Muscle layer of colon (tissue), 2 donors: ENCODE data around the gene LAMB1.
"Not testable (repeated sequence)": the region's sequence is repeated elsewhere in the genome, so short reads cannot be mapped to it uniquely, and the experiment has no call there.

Experiments
- H3K27ac ChIP-seq: one replicate; pipeline ENCODE4 v1.7.0; 2013; ENCODE audit warnings: low read depth, mild to moderate bottlenecking, low read length, moderate library complexity
- H3K27me3 ChIP-seq, 2 donors: one replicate each; pipeline ENCODE4 v1.7.0; 2013; ENCODE audit warnings: low read length in 2 of 2, mild to moderate bottlenecking in 2 of 2; ENCODE audit not compliant: insufficient read depth in 2 of 2, control insufficient read depth in 1 of 2
- H3K36me3 ChIP-seq: one replicate; pipeline ENCODE4 v1.7.0; 2013; ENCODE audit warnings: mild to moderate bottlenecking, low read length; ENCODE audit not compliant: insufficient read depth
- H3K4me1 ChIP-seq: one replicate; pipeline ENCODE4 v1.7.0; 2013; ENCODE audit warnings: mild to moderate bottlenecking, low read length; ENCODE audit not compliant: insufficient read depth
- H3K4me3 ChIP-seq, 2 donors: one replicate each; pipeline ENCODE4 v1.7.0; 2013; ENCODE audit warnings: low read length in 2 of 2, low read depth in 1 of 2, mild to moderate bottlenecking in 1 of 2, moderate library complexity in 1 of 2
- H3K9ac ChIP-seq: one replicate; pipeline ENCODE4 v1.7.0; 2013; ENCODE audit warnings: low read length
- H3K9me3 ChIP-seq: one replicate; pipeline ENCODE4 v1.7.0; 2013; ENCODE audit warnings: mild to moderate bottlenecking, low read length
- donor health status: abdominal sarcoma.
- donor health status: Adenocarcinoma of cecum.

The LAMB1 gene

GRCh38 chr7:107922886-107923285, 80.1 kb downstream of the LAMB1 start:
- peaks cover 41% of the 10 kb centered on the region for H3K36me3 ChIP-seq
- no peaks in the 10 kb centered on the region for H3K27me3 ChIP-seq
- H3K27ac ChIP-seq: no peak overlapping the region
- H3K9ac ChIP-seq: no peak overlapping the region
- peaks cover 54% of the 10 kb centered on the region for H3K4me1 ChIP-seq
- no peaks in the 10 kb centered on the region for H3K9me3 ChIP-seq
- H3K4me3 ChIP-seq: no peak overlapping the region

GRCh38 chr7:107921826-107922225, 81.1 kb downstream of the LAMB1 start:
- H3K27me3 ChIP-seq, H3K9me3 ChIP-seq, H3K4me3 ChIP-seq, H3K9ac ChIP-seq, H3K27ac ChIP-seq: not testable (repeated sequence)
- Histone ChIP-seq H3K36me3 (peaks cover 46% of the 10 kb centered on the region), H3K4me1 (peaks cover 54% of the 10 kb centered on the region)

- no peak overlapping the region for H3K4me3 ChIP-seq
- H3K9ac ChIP-seq: no peak overlapping the region
- peak overlapping the region; percentile 27 for H3K27ac ChIP-seq
- peaks cover 40% of the 10 kb centered on the region for H3K36me3 ChIP-seq
- H3K4me1 ChIP-seq: peaks cover 51% of the 10 kb centered on the region
- no peaks in the 10 kb centered on the region for H3K27me3 ChIP-seq
- no peaks in the 10 kb centered on the region for H3K9me3 ChIP-seq
Measured at GRCh38 chr7:107920048-107920772, 82.8 kb downstream of the LAMB1 start.

- no peak overlapping the region for H3K4me3 ChIP-seq
- H3K36me3 ChIP-seq: peaks cover 40% of the 10 kb centered on the region
- H3K9me3 ChIP-seq: no peaks in the 10 kb centered on the region
Measured at GRCh38 chr7:107918948-107919347, 84.0 kb downstream of the LAMB1 start.

GRCh38 chr7:107917763-107918651, 85.0 kb downstream of the LAMB1 start:
- peaks cover 40% of the 10 kb centered on the region for H3K36me3 ChIP-seq

More at GRCh38 chr7:107918948-107919347, 84.0 kb downstream of the LAMB1 start:
- H3K27me3 ChIP-seq: no peaks in the 10 kb centered on the region
- H3K27ac ChIP-seq: no peak overlapping the region
- peaks cover 40% of the 10 kb centered on the region for H3K4me1 ChIP-seq
- H3K9ac ChIP-seq: no peak overlapping the region

GRCh38 chr7:107915541-107915940, 87.4 kb downstream of the LAMB1 start:
- Histone ChIP-seq H3K9ac (no peak overlapping the region), H3K4me1 (peaks cover 18% of the 10 kb centered on the region), H3K27me3 (no peaks in the 10 kb centered on the region), H3K36me3 (peaks cover 43% of the 10 kb centered on the region), H3K27ac (no peak overlapping the region), H3K4me3 (no peak overlapping the region), H3K9me3 (no peaks in the 10 kb centered on the region)

More at GRCh38 chr7:107917763-107918651, 85.0 kb downstream of the LAMB1 start:
- peaks cover 32% of the 10 kb centered on the region for H3K4me1 ChIP-seq
- no peaks in the 10 kb centered on the region for H3K9me3 ChIP-seq
- no peaks in the 10 kb centered on the region for H3K27me3 ChIP-seq
- peak overlapping the region; percentile 1 for H3K27ac ChIP-seq
- no peak overlapping the region for H3K9ac ChIP-seq
- no peak overlapping the region for H3K4me3 ChIP-seq

- Histone ChIP-seq H3K27ac (no peak overlapping the region), H3K27me3 (no peaks in the 10 kb centered on the region), H3K36me3 (peaks cover 42% of the 10 kb centered on the region), H3K9ac (no peak overlapping the region), H3K4me1 (peaks cover 11% of the 10 kb centered on the region), H3K9me3 (no peaks in the 10 kb centered on the region), H3K4me3 (no peak overlapping the region)
Measured at GRCh38 chr7:107914831-107915230, 88.1 kb downstream of the LAMB1 start.

- H3K27me3 ChIP-seq: no peaks in the 10 kb centered on the region
- H3K9me3 ChIP-seq: no peaks in the 10 kb centered on the region
- H3K36me3 ChIP-seq: peaks cover 44% of the 10 kb centered on the region
- H3K9ac ChIP-seq: no peak overlapping the region
- H3K4me1 ChIP-seq: peaks cover 7% of the 10 kb centered on the region
- H3K4me3 ChIP-seq: no peak overlapping the region
- no peak overlapping the region for H3K27ac ChIP-seq
Measured at GRCh38 chr7:107913851-107914250, 89.1 kb downstream of the LAMB1 start.

- H3K27ac ChIP-seq: no peak overlapping the region
- no peak overlapping the region for H3K4me3 ChIP-seq
- no peak overlapping the region for H3K9ac ChIP-seq
- no peaks in the 10 kb centered on the region for H3K27me3 ChIP-seq
- no peaks in the 10 kb centered on the region for H3K9me3 ChIP-seq
- peaks cover 38% of the 10 kb centered on the region for H3K36me3 ChIP-seq
- no peaks in the 10 kb centered on the region for H3K4me1 ChIP-seq
Measured at GRCh38 chr7:107911981-107912380, 91.0 kb downstream of the LAMB1 start.

GRCh38 chr7:107909445-107909844, 93.5 kb downstream of the LAMB1 start:
- Histone ChIP-seq H3K4me3 (no peak overlapping the region), H3K27ac (no peak overlapping the region), H3K9me3 (no peaks in the 10 kb centered on the region), H3K4me1 (no peaks in the 10 kb centered on the region), H3K27me3 (no peaks in the 10 kb centered on the region), H3K9ac (no peak overlapping the region), H3K36me3 (peaks cover 50% of the 10 kb centered on the region)

- H3K4me1 ChIP-seq: no peaks in the 10 kb centered on the region
- H3K9me3 ChIP-seq: no peaks in the 10 kb centered on the region
- H3K27me3 ChIP-seq: no peaks in the 10 kb centered on the region
- H3K27ac ChIP-seq: no peak overlapping the region
- H3K36me3 ChIP-seq: peaks cover 65% of the 10 kb centered on the region
- H3K4me3 ChIP-seq: no peak overlapping the region
- no peak overlapping the region for H3K9ac ChIP-seq
Measured at GRCh38 chr7:107907790-107908189, 95.2 kb downstream of the LAMB1 start.
